OCI-LY3 (cell line): ENCODE measurements around the gene FAM117B.

ENCODE experiments used
- H2AFZ ChIP-seq: fragments of 200-600, 300-600 bp; shearing (Covaris generic); 2 replicates; pipeline ENCODE4 v1.6.0; 2014; ENCODE audit warnings: antibody characterized with exemption, low read depth, low read length
- H3K27ac ChIP-seq: fragments of 200-600, 300-600 bp; sonication (generic); 2 replicates; pipeline ENCODE4 v1.5.1; 2014; ENCODE audit warnings: mild to moderate bottlenecking, low read length, moderate library complexity, mixed read lengths
- H3K27me3 ChIP-seq: fragments of 200-600, 300-600 bp; sonication (generic); 2 replicates; pipeline ENCODE4 v1.6.1; 2014; ENCODE audit warnings: low read depth, low read length, mixed read lengths
- H3K36me3 ChIP-seq: fragments of 200-600, 300-600 bp; sonication (generic); replicated peaks from 2 replicates; pipeline ENCODE3; 2014; ENCODE audit warnings: low read depth, low read length, mixed read lengths
- H3K4me1 ChIP-seq: fragments of 300-600, 200-600 bp; sonication (generic); 2 replicates; pipeline ENCODE4 v1.6.1; 2014; ENCODE audit warnings: low read length, mixed read lengths
- H3K4me2 ChIP-seq: fragments of 200-600, 300-600 bp; sonication (generic); 2 replicates; pipeline ENCODE4 v1.6.1; 2014; ENCODE audit warnings: low read length, mixed read lengths
- H3K4me3 ChIP-seq: fragments of 300-600, 200-600 bp; sonication (generic); 2 replicates; pipeline ENCODE4 v1.5.1; 2014; ENCODE audit warnings: antibody characterized with exemption, mild to moderate bottlenecking, low read length, moderate library complexity
- H3K79me2 ChIP-seq: fragments of 300-600, 200-600 bp; shearing (Covaris generic); 2 replicates; pipeline ENCODE4 v1.6.1; 2014; ENCODE audit warnings: mild to moderate bottlenecking, low read length, mixed read lengths
- H3K9ac ChIP-seq: fragments of 300-600, 200-600 bp; shearing (Covaris generic); 2 replicates; pipeline ENCODE4 v1.6.0; 2014; ENCODE audit warnings: mild to moderate bottlenecking, low read length, moderate library complexity
- H3K9me3 ChIP-seq: fragments of 200-600, 300-600 bp; shearing (Covaris generic); 2 replicates; pipeline ENCODE4 v1.6.1; 2014; ENCODE audit warnings: low read length, mixed read lengths; ENCODE audit not compliant: insufficient read depth
- H4K20me1 ChIP-seq: fragments of 200-600, 300-600 bp; sonication (generic); 2 replicates; pipeline ENCODE4 v1.6.1; 2016; ENCODE audit warnings: low read length, mixed read lengths; ENCODE audit not compliant: insufficient read depth
- EZH2phosphoT487 ChIP-seq: fragments of 200-600 bp; shearing (Covaris generic); IDR thresholded peaks from 2 replicates; pipeline ENCODE4 v1.6.1; 2018; ENCODE audit warnings: antibody characterized with exemption, mixed run types, low read depth
- TF ChIP-seq, protein P1 (sequence below): fragments of 200-600, 300-600 bp; sonication (generic); IDR thresholded peaks from 2 replicates; pipeline ENCODE4 v1.5.1; 2014; ENCODE audit warnings: antibody characterized with exemption, low read length, low read depth

The FAM117B gene

GRCh38 chr2:202605174-202605573, 29.6 kb upstream of the FAM117B start:
- peak overlapping the region; percentile 37; the same call in 1 of the 2 replicates for H3K27ac ChIP-seq
- H3K27me3 ChIP-seq, result no peaks in the 10 kb centered on the region
- no peaks in the 10 kb centered on the region for H3K36me3 ChIP-seq
- H3K9me3 ChIP-seq, result no peaks in the 10 kb centered on the region
- TF ChIP-seq EZH2phosphoT487, result no peak
- TF ChIP-seq, protein P1, sequence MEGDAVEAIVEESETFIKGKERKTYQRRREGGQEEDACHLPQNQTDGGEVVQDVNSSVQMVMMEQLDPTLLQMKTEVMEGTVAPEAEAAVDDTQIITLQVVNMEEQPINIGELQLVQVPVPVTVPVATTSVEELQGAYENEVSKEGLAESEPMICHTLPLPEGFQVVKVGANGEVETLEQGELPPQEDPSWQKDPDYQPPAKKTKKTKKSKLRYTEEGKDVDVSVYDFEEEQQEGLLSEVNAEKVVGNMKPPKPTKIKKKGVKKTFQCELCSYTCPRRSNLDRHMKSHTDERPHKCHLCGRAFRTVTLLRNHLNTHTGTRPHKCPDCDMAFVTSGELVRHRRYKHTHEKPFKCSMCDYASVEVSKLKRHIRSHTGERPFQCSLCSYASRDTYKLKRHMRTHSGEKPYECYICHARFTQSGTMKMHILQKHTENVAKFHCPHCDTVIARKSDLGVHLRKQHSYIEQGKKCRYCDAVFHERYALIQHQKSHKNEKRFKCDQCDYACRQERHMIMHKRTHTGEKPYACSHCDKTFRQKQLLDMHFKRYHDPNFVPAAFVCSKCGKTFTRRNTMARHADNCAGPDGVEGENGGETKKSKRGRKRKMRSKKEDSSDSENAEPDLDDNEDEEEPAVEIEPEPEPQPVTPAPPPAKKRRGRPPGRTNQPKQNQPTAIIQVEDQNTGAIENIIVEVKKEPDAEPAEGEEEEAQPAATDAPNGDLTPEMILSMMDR, result no peak
- no peak overlapping the region for H3K9ac ChIP-seq
- H3K4me2 ChIP-seq, result no peak overlapping the region
- no peaks in the 10 kb centered on the region for H4K20me1 ChIP-seq
- peaks cover 55% of the 10 kb centered on the region for H3K4me1 ChIP-seq
- H3K4me3 ChIP-seq, result no peak overlapping the region
- H3K79me2 ChIP-seq, result no peaks in the 10 kb centered on the region
- H2AFZ ChIP-seq, result no peak overlapping the region

DNA sequence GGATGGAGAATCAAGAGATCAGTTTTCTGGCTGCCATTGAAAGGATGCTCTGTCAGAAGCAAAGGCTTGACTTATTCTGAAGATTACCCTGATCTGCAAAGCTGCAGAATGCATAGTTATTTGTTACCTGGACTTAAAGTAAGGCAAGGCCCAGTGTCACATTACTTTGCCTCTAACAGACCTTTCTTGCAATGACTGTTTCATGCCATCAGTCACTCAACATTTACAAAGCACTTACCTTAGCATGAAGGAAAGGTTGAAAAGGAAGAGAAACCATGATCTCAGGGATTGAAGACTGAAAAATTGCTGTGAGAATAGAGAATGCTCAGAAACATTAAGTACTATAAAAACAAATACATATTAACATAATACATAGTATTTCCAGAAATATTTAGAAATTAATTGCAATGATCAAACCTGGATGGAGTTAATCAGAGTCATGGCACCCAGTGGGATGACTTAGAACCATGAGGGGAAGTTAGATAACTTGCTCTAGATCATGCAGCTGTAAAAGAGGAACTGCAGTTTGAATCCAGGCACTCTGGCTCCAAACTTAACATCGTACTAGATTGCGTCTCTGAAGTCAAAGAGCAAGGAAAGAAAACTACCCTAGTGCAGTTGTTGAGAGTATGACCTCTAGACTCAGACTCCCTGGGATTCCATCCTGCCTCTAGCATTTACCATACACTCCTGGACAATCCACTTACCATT, 26.5 kb upstream of the FAM117B start:
- H3K4me1 ChIP-seq, result peaks cover 54% of the 10 kb centered on the region
- no peaks in the 10 kb centered on the region for H3K36me3 ChIP-seq
- no peaks in the 10 kb centered on the region for H3K79me2 ChIP-seq
- peak overlapping the region; percentile 81 for H3K9ac ChIP-seq
- H3K4me2 ChIP-seq, result peak overlapping the region; percentile 94
- H3K9me3 ChIP-seq, result no peaks in the 10 kb centered on the region
- H3K4me3 ChIP-seq, result peak overlapping the region; percentile 38; the same call in 1 of the 2 replicates
- peak overlapping the region; percentile 95 for H3K27ac ChIP-seq
- H4K20me1 ChIP-seq, result no peaks in the 10 kb centered on the region
- no peaks in the 10 kb centered on the region for H3K27me3 ChIP-seq
- 0 out of 2 replicates have a peak overlapping the region, but pooled peaks have one; percentile 9 for H2AFZ ChIP-seq
- TF ChIP-seq EZH2phosphoT487, result no peak
- TF ChIP-seq, protein P1, result no peak

- TF ChIP-seq EZH2phosphoT487, result no peak
- TF ChIP-seq, protein P1, result no peak
- no peaks in the 10 kb centered on the region for H3K36me3 ChIP-seq
- H3K27ac ChIP-seq, result peak overlapping the region; percentile 95
- no peaks in the 10 kb centered on the region for H3K79me2 ChIP-seq
- peaks cover 46% of the 10 kb centered on the region for H3K4me1 ChIP-seq
- peak overlapping the region; percentile 94 for H3K4me2 ChIP-seq
- no peaks in the 10 kb centered on the region for H3K9me3 ChIP-seq
- no peaks in the 10 kb centered on the region for H3K27me3 ChIP-seq
- H3K4me3 ChIP-seq, result peak overlapping the region; percentile 63
- peak overlapping the region; percentile 49; the same call in 1 of the 2 replicates for H2AFZ ChIP-seq
- H4K20me1 ChIP-seq, result no peaks in the 10 kb centered on the region
- H3K9ac ChIP-seq, result peak overlapping the region; percentile 81
These were observed 25.2 kb upstream of the FAM117B start for GRCh38 chr2:202609381-202610145.

DNA sequence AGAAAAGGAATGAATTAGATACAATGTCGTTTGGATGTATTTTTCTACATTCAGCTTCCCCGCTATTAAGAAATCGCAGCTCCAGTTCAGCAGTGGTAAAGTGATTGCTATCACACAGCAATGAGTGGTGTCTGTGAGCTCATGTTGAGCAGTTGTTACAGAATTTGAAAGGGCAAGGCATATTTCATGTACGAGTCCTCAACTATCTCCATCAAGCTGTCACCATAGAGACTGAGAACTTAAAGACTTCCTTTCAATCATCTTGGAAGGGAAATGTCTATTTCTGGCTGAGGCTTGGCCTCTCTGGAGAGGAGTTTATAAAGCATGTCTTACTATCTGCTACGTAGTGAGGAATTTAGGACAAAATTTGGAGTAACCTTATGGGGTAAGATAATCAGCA, 24.4 kb upstream of the FAM117B start:
- H3K9ac ChIP-seq, result peak overlapping the region; percentile 81
- TF ChIP-seq, protein P1, result no peak
- TF ChIP-seq EZH2phosphoT487, result no peak

More for the DNA sequence above, 24.4 kb upstream of the FAM117B start:
- Histone ChIP-seq H3K4me3 (peak overlapping the region; percentile 63), H3K9me3 (no peaks in the 10 kb centered on the region), H3K27me3 (no peaks in the 10 kb centered on the region), H4K20me1 (no peaks in the 10 kb centered on the region), H3K27ac (peak overlapping the region; percentile 95), H2AFZ (peak overlapping the region; percentile 49), H3K4me1 (peaks cover 40% of the 10 kb centered on the region), H3K79me2 (no peaks in the 10 kb centered on the region), H3K4me2 (peak overlapping the region; percentile 94), H3K36me3 (no peaks in the 10 kb centered on the region)
